Mucosa of stomach (tissue), 1 donor: Measurements from ENCODE around the gene NEGR1.
"Not testable (repeated sequence)": the region's sequence is repeated elsewhere in the genome, so short reads cannot be mapped to it uniquely, and the experiment has no call there.

Experiments
- H3K27me3 ChIP-seq: one replicate; pipeline ENCODE4 v1.7.0; 2013; ENCODE audit warnings: mild to moderate bottlenecking, low read length; ENCODE audit not compliant: control insufficient read depth, insufficient read depth
- H3K36me3 ChIP-seq: one replicate; pipeline ENCODE4 v1.7.0; 2013; ENCODE audit warnings: low read length; ENCODE audit not compliant: control insufficient read depth, insufficient read depth
- H3K4me1 ChIP-seq: one replicate; pipeline ENCODE4 v1.7.0; 2013; ENCODE audit warnings: mild to moderate bottlenecking, low read length; ENCODE audit not compliant: control insufficient read depth, insufficient read depth
- H3K4me3 ChIP-seq: one replicate; pipeline ENCODE4 v1.7.0; 2013; ENCODE audit warnings: low read length
- H3K9ac ChIP-seq: one replicate; pipeline ENCODE4 v1.7.0; 2013; ENCODE audit warnings: mild to moderate bottlenecking, low read length, moderate library complexity
- H3K9me3 ChIP-seq: one replicate; pipeline ENCODE4 v1.7.0; 2013; ENCODE audit warnings: mild to moderate bottlenecking, low read length, moderate library complexity; ENCODE audit not compliant: control insufficient read depth
- donor health status: Pancreatic carcinoma.

The NEGR1 gene

GRCh38 chr1:72281637-72282270 is 585 bp downstream of the NEGR1 start:
- Histone ChIP-seq H3K9ac (peak overlapping the region; percentile 49), H3K27me3 (peaks cover 33% of the 10 kb centered on the region), H3K9me3 (no peaks in the 10 kb centered on the region), H3K4me3 (no peak overlapping the region), H3K36me3 (no peaks in the 10 kb centered on the region), H3K4me1 (peaks cover 4% of the 10 kb centered on the region)

GRCh38 chr1:72281144-72281543 is 1.2 kb downstream of the NEGR1 start:
- H3K27me3 ChIP-seq: peaks cover 30% of the 10 kb centered on the region
- peaks cover 4% of the 10 kb centered on the region for H3K4me1 ChIP-seq
- H3K9ac ChIP-seq: no peak overlapping the region
- H3K9me3 ChIP-seq: no peaks in the 10 kb centered on the region
- H3K4me3 ChIP-seq: no peak overlapping the region
- H3K36me3 ChIP-seq: no peaks in the 10 kb centered on the region

- H3K4me1 ChIP-seq: peaks cover 4% of the 10 kb centered on the region
Measured at GRCh38 chr1:72280711-72281110, 1.6 kb downstream of the NEGR1 start.

GRCh38 chr1:72280131-72280530 is 2.2 kb downstream of the NEGR1 start:
- Histone ChIP-seq H3K9me3 (no peaks in the 10 kb centered on the region), H3K4me3 (no peak overlapping the region), H3K36me3 (no peaks in the 10 kb centered on the region), H3K9ac (no peak overlapping the region), H3K27me3 (peaks cover 27% of the 10 kb centered on the region), H3K4me1 (peaks cover 4% of the 10 kb centered on the region)

More at GRCh38 chr1:72280711-72281110, 1.6 kb downstream of the NEGR1 start:
- Histone ChIP-seq H3K36me3 (no peaks in the 10 kb centered on the region), H3K9ac (no peak overlapping the region), H3K9me3 (no peaks in the 10 kb centered on the region), H3K4me3 (no peak overlapping the region), H3K27me3 (peaks cover 30% of the 10 kb centered on the region)

- Histone ChIP-seq H3K9ac (no peak overlapping the region), H3K4me1 (peaks cover 4% of the 10 kb centered on the region), H3K9me3 (no peaks in the 10 kb centered on the region), H3K36me3 (no peaks in the 10 kb centered on the region), H3K4me3 (no peak overlapping the region), H3K27me3 (peaks cover 10% of the 10 kb centered on the region)
Measured at GRCh38 chr1:72278461-72278860, 3.9 kb downstream of the NEGR1 start.

- Histone ChIP-seq H3K9ac (no peak overlapping the region), H3K36me3 (no peaks in the 10 kb centered on the region), H3K9me3 (no peaks in the 10 kb centered on the region), H3K27me3 (no peaks in the 10 kb centered on the region), H3K4me1 (no peaks in the 10 kb centered on the region), H3K4me3 (no peak overlapping the region)
Measured at GRCh38 chr1:72271555-72272085, 10.7 kb downstream of the NEGR1 start.

- H3K9me3 ChIP-seq: no peaks in the 10 kb centered on the region
- no peaks in the 10 kb centered on the region for H3K27me3 ChIP-seq
- no peaks in the 10 kb centered on the region for H3K36me3 ChIP-seq
- no peaks in the 10 kb centered on the region for H3K4me1 ChIP-seq
- H3K9ac ChIP-seq: no peak overlapping the region
- no peak overlapping the region for H3K4me3 ChIP-seq
Measured at GRCh38 chr1:72262735-72263134, 19.6 kb downstream of the NEGR1 start.

- H3K36me3 ChIP-seq: no peaks in the 10 kb centered on the region
- no peaks in the 10 kb centered on the region for H3K27me3 ChIP-seq
- H3K9me3 ChIP-seq: no peaks in the 10 kb centered on the region
- H3K4me3 ChIP-seq: no peak overlapping the region
- H3K4me1 ChIP-seq: no peaks in the 10 kb centered on the region
- no peak overlapping the region for H3K9ac ChIP-seq
Measured at GRCh38 chr1:72253132-72253531, 29.2 kb downstream of the NEGR1 start.

GRCh38 chr1:72241397-72241796 is 40.9 kb downstream of the NEGR1 start:
- Histone ChIP-seq H3K36me3 (no peaks in the 10 kb centered on the region), H3K4me1 (no peaks in the 10 kb centered on the region), H3K9ac (no peak overlapping the region), H3K4me3 (no peak overlapping the region), H3K27me3 (no peaks in the 10 kb centered on the region), H3K9me3 (no peaks in the 10 kb centered on the region)

- H3K4me1 ChIP-seq, H3K9me3 ChIP-seq: not testable (repeated sequence)
Measured at GRCh38 chr1:72235931-72236330, 46.4 kb downstream of the NEGR1 start.

GRCh38 chr1:72235062-72235461 is 47.3 kb downstream of the NEGR1 start:
- no peaks in the 10 kb centered on the region for H3K9me3 ChIP-seq
- H3K4me3 ChIP-seq: no peak overlapping the region
- no peaks in the 10 kb centered on the region for H3K36me3 ChIP-seq
- H3K9ac ChIP-seq: no peak overlapping the region
- no peaks in the 10 kb centered on the region for H3K27me3 ChIP-seq
- no peaks in the 10 kb centered on the region for H3K4me1 ChIP-seq

More at GRCh38 chr1:72235931-72236330, 46.4 kb downstream of the NEGR1 start:
- H3K36me3 ChIP-seq, H3K9ac ChIP-seq, H3K4me3 ChIP-seq, H3K27me3 ChIP-seq: not testable (repeated sequence)

GRCh38 chr1:72230746-72231145 is 51.6 kb downstream of the NEGR1 start:
- Histone ChIP-seq H3K36me3 (no peaks in the 10 kb centered on the region), H3K9me3 (no peaks in the 10 kb centered on the region), H3K27me3 (no peaks in the 10 kb centered on the region), H3K9ac (no peak overlapping the region), H3K4me1 (no peaks in the 10 kb centered on the region), H3K4me3 (no peak overlapping the region)

- no peaks in the 10 kb centered on the region for H3K36me3 ChIP-seq
- no peaks in the 10 kb centered on the region for H3K27me3 ChIP-seq
- H3K9me3 ChIP-seq: no peaks in the 10 kb centered on the region
- H3K4me1 ChIP-seq: no peaks in the 10 kb centered on the region
- H3K9ac ChIP-seq: no peak overlapping the region
- H3K4me3 ChIP-seq: no peak overlapping the region
Measured at GRCh38 chr1:72229893-72230292, 52.4 kb downstream of the NEGR1 start.
